Epithelial cell of proximal tubule (primary cell): ENCODE measurements around the gene ECM1. TPM values are rescaled to one million over a fixed set of nuclear protein-coding genes. Genes with fewer than 3 reads are reported as not detected.

Experiments used
- DNase-seq: peaks from one replicate; pipeline ENCODE4 v3.0.0-alpha.2; 2011; ENCODE audit warnings: low read depth
- H3K4me3 ChIP-seq: 2 replicates; pipeline ENCODE4 v1.5.1; 2011; ENCODE audit warnings: low read depth, mild to moderate bottlenecking, low read length
- total RNA-seq: library from RNA; depleted of rRNA; stranded (reverse); fragments of >200 nt; gene quantifications from 2 replicates; pipeline ENCODE4 v1.2.3, GENCODE V29; 2015
- TF ChIP-seq, protein P1 (sequence below): conservative IDR thresholded peaks from 2 replicates; pipeline ENCODE4 v1.5.1; 2012; ENCODE audit warnings: low read depth, mild to moderate bottlenecking, low read length

The ECM1 gene
- total RNA-seq, 1 donor from 2014 or later, result 13.1 TPM

DNA sequence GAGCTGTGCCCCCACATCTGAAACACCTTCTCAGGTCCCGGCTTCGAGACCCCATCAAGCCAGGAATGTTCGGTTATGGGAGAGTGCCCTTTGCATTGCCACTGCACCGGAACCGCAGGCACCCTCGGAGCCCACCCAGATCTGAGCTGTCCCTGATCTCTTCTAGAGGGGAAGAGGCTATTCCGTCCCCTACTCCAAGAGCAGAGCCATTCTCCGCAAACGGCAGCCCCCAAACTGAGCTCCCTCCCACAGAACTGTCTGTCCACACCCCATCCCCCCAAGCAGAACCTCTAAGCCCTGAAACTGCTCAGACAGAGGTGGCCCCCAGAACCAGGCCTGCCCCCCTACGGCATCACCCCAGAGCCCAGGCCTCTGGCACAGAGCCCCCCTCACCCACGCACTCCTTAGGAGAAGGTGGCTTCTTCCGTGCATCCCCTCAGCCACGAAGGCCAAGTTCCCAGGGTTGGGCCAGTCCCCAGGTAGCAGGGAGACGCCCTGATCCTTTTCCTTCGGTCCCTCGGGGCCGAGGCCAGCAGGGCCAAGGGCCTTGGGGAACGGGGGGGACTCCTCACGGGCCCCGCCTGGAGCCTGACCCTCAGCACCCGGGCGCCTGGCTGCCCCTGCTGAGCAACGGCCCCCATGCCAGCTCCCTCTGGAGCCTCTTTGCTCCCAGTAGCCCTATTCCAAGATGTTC is 45.6 kb downstream of the ECM1 start:
- TF ChIP-seq, protein P1, sequence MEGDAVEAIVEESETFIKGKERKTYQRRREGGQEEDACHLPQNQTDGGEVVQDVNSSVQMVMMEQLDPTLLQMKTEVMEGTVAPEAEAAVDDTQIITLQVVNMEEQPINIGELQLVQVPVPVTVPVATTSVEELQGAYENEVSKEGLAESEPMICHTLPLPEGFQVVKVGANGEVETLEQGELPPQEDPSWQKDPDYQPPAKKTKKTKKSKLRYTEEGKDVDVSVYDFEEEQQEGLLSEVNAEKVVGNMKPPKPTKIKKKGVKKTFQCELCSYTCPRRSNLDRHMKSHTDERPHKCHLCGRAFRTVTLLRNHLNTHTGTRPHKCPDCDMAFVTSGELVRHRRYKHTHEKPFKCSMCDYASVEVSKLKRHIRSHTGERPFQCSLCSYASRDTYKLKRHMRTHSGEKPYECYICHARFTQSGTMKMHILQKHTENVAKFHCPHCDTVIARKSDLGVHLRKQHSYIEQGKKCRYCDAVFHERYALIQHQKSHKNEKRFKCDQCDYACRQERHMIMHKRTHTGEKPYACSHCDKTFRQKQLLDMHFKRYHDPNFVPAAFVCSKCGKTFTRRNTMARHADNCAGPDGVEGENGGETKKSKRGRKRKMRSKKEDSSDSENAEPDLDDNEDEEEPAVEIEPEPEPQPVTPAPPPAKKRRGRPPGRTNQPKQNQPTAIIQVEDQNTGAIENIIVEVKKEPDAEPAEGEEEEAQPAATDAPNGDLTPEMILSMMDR, result no peak
- H3K4me3 ChIP-seq, result no peak overlapping the region

DNA sequence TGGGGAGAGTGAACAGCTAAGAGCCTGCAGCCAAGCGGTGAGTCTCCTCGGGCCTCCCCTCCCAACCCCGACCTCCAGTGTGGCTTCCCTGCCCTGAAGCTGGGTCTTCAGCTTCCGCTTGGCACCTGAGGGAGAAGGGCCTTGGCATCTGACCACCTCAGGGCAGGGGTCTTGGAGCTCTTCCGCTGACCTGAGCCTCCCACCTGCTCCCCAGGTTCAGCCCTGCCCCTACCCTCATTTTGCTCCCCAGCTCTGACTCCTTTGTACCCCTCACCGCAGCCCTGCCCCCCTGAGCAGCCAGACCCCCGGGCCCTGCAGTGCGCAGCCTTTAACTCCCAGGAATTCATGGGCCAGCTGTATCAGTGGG is 46.2 kb downstream of the ECM1 start:
- no peak for DNase-seq
- no peak overlapping the region for H3K4me3 ChIP-seq
- TF ChIP-seq, protein P1, result no peak

More for the DNA sequence above, 45.6 kb downstream of the ECM1 start:
- no peak for DNase-seq

GRCh38 chr1:150555198-150555970 is 47.5 kb downstream of the ECM1 start:
- no peak for DNase-seq
- no peak overlapping the region for H3K4me3 ChIP-seq
- TF ChIP-seq, protein P1, result no peak

GRCh38 chr1:150555971-150556865 is 48.3 kb downstream of the ECM1 start:
- DNase-seq, result no peak
- TF ChIP-seq, protein P1, result no peak
- no peak overlapping the region for H3K4me3 ChIP-seq

DNA sequence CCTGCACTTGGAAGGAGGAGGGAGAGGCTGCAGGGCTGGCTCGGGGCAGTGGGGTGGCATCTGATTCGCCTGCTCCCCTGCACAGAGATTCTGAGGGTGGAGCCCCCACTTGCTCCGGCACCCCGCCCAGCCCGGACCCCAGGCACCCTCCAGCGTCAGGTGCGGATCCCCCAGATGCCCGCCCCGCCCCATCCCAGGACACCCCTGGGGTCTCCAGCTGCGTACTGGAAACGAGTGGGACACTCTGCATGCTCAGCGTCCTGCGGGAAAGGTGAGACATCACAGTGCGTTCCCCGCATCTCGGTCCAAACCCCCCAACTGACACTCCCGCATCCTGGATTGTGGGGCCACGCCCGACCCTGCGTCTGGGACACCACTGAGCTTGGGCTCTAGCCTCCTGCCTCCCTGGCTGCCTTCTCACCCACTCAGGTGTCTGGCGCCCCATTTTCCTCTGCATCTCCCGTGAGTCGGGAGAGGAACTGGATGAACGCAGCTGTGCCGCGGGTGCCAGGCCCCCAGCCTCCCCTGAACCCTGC is 49.2 kb downstream of the ECM1 start:
- no peak for DNase-seq
- no peak overlapping the region for H3K4me3 ChIP-seq
- TF ChIP-seq, protein P1, result no peak

- DNase-seq, result no peak
- TF ChIP-seq, protein P1, result no peak
- H3K4me3 ChIP-seq, result no peak overlapping the region
These were observed 49.9 kb downstream of the ECM1 start for GRCh38 chr1:150557813-150558212.
